ENCODE data around the gene KRTAP5-8.
A peak's percentile ranks its signal among the peaks of the same experiment; 100 is the strongest.
"Not testable (repeated sequence)": the region's sequence is repeated elsewhere in the genome, so short reads cannot be mapped to it uniquely, and the experiment has no call there.

Gene KRTAP5-8

DNA sequence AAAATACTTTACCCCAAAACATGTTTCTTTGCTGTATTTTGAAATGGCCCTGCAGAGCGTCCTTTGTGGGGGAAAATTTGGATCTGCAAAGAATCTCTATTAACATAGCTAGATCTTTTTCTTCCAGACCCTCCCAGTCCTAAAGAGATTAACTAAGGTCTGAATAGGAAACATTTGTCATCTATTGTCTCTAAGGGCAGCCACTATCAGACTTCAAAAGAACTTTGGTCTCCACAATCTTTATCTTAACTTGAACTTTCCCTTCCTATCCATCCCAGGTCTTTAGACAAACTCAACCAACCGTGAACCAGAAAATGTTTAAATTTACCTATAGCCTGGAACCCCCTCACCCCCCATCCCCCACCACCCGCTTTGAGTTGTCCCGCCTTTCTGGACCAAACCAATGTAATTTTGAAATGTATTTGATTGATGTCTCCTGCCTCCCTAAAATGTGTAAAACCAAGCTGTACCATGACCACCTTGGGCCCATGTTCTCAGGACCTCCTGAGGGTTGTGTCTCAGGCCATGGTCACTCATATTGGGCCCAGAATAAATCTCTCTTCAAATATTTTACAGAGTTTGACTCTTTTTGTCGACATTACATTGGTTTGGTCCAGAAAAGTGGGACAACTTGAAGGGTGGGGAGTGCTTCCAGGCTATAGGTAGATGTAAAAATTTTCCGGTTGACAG, 6.8 kb downstream of the KRTAP5-8 start:
- no peak for DNase-seq

DNA sequence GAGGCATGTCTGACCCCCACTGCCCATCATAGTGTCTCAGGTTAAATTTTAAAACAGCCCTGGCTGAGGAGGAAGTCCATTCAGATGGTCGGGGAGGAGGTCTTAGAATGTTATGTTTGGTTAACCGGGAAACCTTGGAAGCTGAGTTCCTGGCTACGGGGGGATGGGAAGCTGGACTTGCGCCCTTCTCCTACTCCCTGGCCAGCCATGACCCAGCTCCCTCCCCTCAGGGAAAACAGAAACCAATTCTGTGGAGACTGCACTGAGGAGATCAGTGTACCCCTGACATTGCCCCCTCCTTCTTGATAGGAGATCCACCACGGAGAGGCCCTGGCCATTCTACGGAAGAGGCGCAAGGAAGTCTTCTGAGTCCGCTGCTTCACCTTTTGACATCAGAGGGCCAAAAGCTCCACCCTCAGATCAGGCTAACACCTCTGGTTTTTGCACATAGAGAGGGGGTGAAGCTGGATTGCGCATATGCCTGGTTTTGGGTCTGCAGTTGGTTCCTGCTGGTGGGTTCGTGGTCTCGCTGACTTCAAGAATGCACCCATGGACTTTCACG, 7.7 kb downstream of the KRTAP5-8 start:
- DNase-seq = no peak

DNA sequence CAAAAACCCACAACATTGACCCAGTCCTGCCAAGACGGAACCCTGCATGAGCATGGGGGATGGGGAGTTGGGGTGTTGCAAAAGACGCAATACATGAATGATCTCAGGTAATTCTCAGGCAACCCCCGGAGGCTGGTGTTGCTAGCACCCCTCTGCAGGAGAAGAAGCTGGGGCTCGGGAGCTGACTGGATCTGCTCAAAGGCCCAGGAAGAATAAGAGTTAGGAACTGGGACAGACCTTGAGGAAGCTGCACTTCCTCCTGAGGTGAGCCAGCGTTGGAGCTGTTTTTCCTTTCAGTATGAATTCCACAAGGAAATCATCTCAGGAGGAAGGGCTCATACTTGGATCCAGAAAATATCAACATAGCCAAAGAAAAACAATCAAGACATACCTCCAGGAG, 10.3 kb downstream of the KRTAP5-8 start, which contains the start of gene KRTAP5-9:
Gene KRTAP5-9, plus strand, starts transcription at position 301 of the 400 bp plus-strand sequence. CDS start 238 bp downstream, outside the sequence.
- DNase-seq = no peak

DNA sequence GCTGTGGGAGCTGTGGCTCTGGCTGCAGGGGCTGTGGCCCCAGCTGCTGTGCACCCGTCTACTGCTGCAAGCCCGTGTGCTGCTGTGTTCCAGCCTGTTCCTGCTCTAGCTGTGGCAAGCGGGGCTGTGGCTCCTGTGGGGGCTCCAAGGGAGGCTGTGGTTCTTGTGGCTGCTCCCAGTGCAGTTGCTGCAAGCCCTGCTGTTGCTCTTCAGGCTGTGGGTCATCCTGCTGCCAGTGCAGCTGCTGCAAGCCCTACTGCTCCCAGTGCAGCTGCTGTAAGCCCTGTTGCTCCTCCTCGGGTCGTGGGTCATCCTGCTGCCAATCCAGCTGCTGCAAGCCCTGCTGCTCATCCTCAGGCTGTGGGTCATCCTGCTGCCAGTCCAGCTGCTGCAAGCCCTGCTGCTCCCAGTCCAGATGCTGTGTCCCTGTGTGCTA, 10.9 kb downstream of the KRTAP5-8 start:
- no peak for DNase-seq

DNA sequence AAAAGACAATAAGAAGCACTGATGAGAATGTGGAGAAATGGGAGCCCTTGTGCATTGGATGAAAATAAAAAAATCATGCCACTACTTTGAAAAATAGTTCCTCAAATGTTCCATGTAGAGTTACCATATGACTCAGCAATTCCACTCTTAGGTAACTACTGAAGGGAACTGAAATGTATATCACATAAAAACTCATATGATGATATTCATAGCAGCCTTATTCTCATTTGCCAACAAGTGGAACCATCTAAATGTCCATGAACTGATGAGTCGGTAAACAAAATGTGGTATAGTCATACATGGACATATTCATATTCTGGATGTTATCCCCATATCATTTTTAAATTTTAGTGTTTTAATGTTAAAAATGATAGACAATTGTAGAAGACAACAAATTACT, 13.9 kb downstream of the KRTAP5-8 start:
- no peak for DNase-seq

DNA sequence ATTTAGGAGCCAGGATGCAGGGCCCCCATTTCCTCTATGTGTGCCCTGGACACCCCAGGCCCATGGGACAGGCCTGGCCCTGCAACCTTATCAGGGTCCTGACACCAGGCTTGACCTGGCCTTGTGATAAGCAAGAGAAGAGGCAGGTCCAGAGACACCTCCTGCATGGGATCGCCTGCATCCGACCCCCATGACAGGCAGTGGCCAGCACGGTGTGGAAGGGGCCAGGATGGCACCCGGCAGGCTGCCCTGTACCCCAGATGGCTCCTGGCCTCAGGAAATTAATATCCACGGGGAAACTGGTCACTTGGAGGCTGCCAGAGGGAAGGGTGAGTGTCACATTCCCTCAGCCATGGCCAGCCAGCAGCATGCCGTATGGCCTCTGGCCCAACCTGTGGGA, 17.2 kb downstream of the KRTAP5-8 start:
- no peak for DNase-seq

DNA sequence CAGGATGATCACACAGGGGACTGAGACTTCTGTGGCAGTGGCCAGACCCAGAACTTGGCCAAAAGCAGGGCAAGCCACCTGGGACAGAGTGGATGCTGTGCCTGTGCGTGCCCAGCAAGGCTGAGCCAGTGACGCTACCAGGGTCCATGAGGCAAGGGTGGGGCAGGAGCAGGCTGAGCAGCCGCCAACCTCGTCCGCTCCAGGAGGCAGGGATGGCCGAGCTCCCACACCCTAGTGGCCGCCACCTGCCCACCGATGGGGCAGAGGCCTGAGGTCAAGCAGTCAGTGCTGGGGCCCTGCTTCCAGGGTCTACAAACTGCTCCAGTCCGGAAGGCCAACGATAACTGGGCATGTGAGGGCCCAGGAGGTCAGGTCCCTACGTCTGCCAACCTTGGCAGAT, 17.7 kb downstream of the KRTAP5-8 start:
- no peak for DNase-seq

DNA sequence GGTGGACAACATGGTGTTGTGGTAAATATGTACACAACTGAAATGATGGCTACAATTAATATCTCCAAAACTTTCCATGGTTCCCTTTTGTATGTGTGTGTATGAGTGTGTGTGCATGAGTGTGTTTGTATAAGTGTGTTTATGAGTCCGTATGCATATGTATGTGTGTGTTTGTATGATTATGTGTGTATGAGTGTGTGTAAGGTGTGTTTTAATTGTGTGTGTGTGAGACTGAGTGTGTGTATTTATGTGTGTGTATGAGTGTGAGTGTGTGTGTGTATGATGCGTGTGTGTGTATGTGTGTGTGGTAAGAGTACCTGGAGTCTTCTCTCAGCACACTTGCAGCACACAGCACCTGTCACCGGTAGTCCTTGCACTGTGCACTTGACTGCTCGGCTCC, 18.2 kb downstream of the KRTAP5-8 start:
- DNase-seq = no peak

DNA sequence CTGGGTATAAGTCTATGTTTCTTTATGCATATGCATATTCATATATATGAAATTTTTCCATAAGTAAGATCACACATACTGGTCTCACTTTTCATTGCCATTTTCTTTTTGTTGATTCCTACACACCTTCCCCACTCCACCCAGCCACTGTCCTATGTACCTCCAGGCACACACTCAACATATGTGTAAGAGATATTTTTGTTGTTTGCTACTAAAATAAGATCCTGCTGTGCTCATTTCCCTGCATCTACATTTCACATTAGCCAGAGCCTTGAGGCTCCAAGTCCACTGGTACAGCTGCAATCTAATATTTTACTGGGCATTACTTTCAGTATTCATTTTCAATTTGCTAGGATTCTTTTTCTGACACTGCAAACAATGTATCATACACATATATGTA, 19.4 kb downstream of the KRTAP5-8 start:
- DNase-seq = no peak

DNA sequence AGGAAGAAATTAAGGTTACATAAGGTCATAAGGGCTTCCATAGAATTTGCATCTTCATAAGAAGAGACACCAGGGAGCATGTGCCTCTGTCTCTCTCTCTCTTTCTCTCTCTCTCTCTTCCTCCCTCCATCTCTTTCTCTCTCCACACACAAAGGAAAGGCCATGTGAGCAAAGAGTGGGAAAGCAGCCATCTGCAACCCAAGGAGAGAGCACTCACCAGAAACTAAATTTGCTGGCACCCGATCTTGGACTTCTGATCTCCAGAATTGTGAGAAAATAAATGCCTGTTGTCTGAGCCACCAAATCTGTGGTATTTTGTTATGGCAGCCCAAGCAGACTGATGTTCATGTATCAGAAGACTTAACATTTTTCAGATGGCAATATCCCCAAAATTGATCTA, 21.2 kb downstream of the KRTAP5-8 start:
- no peak for DNase-seq

DNA sequence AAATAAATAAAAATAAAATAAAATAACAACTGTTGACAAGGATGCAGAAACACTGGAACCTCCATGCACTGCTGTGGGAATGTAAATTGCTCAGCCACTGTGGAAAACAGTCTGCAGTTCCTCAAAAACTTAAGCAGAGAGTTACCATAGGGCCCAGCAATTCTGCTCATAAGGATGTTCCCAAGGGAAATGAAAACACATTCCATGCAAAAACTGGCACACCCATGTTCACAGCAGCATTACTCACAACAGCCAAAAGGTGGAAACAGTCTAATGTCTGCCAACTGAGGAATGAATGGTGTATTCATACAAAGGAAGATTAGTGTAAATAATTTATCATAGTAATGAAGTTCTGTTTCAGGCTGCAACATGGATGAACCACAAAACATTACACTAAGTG, 24.3 kb downstream of the KRTAP5-8 start:
- no peak for DNase-seq

DNA sequence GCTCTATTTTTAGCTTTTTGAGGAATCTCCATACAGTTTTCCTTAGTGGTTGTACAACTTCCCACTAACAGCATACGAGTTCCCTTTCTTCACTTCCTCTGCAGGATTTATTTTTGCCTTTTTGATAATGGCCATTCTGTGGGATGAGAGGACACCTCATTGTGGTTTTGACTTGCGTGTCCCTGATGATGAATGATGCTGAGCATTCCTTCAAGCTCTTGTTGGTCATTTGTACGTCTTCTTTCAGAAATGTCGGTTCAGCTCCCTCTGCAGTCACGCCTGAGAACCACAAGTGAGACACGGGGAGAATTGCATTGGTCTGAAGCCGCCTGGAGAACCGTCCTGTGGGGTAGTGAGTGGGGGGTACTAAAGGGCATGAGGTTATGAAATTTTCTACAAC, 25.6 kb downstream of the KRTAP5-8 start:
- DNase-seq = peak; percentile 20

DNA sequence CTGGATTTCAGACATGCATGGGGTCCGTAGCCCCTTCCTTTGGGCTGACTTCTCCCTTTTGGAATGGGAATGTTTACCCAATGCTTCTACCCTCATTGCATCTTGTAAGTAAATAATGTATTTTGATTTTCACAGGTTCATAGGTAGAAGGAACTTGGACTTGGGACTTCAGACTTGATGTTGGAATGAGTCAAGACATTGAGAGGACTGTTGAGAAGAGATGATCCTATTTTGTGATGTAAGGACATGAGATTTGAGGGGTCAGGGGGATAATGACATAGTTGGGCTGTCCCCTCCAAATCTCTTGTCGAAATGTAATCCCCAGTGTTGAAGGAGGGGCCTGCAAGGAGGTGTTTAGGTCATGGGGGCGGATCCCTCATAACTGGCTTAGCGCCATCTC, 26.6 kb downstream of the KRTAP5-8 start:
- no peak for DNase-seq

DNA sequence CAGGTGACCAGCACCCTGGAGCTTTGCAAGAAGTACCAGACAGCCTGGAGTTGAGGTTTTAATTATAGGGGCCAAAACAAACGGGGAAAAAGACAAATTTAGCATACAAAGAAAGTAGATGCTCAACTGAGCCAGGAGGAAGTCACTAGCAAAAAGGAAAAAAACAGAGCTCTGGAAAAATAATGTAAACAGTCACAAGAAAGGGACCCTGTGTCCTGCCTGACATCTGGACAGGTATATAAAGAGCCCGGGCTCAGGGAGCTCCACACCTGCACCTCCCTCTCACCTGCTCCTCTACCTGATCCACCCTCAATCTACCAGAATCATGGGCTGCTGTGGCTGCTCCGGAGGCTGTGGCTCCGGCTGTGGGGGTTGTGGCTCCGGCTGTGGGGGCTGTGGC, 27.4 kb downstream of the KRTAP5-8 start, which contains the start of gene KRTAP5-10:
Gene KRTAP5-10, plus strand, starts transcription at position 301 of the 400 bp plus-strand sequence. Its CDS starts 25 bp downstream, at position 326.
- DNase-seq = no peak

DNA sequence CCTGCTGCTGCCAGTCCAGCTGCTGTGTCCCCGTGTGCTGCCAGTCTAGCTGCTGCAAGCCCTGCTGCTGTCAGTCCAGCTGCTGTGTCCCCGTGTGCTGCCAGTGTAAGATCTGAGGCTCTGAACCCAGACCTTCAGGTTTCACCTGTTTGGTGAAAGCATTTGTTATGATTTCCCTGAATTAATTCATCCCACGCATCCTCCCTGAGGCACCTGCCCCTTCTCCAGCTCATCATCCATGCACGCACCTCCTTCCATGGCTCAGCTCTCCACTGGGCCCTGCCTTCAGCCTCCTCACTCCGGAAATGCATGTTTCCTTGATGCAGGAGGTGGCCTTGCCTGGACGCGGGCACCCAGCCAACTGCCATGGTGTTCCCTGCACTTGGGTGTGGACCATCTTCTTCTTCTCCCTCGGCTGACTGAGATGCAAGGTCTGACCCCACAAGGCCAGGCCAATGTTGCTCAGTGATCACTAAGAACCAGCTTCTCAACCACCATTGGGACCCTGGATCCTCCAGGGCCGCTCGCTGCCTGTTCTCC, 28.3 kb downstream of the KRTAP5-8 start:
- no peak for DNase-seq

DNA sequence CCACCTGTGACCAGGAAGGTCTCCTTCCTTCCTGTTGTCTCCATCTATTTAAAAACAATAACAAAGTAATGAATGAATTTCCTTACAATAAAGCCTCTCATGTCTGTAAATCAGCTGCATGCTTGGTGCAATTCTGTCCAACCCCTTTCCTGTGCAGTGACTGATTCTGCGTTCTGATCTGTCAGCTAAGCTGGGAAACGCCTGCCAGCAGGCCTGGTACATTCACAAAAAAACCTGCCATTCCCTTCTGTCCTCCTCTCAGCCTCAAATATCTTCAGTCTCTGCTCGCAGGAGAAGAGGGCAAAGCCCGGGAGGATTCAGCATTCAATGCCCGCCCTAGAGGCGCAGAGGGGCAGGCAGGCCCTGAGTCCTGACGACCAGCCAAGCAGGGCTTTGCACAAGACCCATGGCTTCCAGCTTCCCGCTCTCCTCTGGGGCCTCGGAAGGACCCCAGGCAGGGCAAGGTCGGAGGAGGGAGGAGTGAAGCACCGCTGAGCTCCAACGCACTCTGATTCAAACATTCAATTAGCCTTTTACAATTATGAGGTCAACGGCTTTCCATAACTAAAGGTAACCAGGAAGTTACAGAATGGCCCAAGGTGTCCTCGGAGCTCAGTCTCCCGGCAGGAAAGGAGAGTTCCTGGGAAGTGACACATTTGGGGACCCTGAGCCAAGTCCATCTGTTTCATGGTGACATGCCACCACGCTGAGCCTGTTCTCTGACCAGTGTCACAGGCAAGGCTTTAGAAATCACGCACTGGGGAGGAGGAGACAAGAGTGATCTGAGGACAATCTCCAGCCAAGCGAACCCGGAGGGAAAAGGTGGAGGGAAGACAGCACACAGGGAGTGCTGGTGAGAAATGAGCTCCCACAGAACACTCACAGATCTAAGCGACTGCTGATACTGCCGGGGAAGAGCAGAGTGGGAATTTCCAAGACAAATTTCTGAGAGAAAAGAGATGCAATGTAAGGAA, 29.1 kb downstream of the KRTAP5-8 start:
- not testable (repeated sequence) for DNase-seq

DNA sequence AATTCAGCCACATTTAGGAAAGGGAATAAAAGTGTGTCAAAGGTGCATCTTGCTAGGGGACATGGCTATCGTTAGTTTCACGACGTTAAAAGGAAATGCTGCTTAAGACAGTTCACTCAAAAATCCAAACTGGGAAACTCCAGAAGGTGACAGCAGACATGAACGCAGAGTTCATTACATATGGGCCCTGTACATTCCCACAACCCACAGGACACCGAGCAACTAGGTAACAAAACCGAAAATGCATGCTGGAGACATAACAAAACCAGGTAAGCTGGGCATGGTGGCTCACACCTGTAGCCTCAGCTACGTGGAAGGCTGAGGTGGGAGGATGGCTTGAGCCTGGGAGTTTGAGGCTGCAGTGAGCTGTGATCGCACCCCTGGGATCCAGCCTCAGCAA, 29.8 kb downstream of the KRTAP5-8 start:
- DNase-seq = not testable (repeated sequence)

DNA sequence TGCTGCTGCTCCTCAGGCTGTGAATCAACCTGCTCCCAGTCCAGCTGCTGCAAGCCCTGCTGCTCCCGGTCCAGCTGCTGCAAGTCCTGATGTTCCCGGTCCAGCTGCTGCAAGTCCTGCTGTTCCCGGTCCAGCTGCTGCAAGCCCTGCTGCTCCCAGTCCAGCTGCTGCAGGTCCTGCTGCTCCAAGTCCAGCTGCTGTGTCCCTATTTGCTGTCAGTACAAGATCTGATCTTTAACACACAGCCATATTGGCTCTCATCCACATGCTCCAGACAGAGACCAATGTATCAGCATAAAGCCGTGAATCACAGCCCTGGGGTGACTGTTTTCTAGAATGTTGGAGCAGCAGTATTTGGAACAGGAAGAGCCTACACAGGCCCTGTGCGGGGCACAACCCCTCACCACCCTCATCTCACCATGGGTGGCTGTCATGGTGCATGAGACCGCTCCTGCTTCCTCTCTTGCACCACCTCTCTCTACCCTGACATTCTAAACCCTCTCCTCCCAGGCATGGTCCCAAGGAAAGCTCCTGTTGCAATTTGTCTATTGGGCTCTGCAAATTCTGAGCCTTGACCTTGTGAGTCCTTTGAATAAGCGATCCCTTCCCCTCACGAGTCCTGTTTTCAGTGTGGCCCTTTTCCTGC, 31.0 kb downstream of the KRTAP5-8 start:
- no peak for DNase-seq

DNA sequence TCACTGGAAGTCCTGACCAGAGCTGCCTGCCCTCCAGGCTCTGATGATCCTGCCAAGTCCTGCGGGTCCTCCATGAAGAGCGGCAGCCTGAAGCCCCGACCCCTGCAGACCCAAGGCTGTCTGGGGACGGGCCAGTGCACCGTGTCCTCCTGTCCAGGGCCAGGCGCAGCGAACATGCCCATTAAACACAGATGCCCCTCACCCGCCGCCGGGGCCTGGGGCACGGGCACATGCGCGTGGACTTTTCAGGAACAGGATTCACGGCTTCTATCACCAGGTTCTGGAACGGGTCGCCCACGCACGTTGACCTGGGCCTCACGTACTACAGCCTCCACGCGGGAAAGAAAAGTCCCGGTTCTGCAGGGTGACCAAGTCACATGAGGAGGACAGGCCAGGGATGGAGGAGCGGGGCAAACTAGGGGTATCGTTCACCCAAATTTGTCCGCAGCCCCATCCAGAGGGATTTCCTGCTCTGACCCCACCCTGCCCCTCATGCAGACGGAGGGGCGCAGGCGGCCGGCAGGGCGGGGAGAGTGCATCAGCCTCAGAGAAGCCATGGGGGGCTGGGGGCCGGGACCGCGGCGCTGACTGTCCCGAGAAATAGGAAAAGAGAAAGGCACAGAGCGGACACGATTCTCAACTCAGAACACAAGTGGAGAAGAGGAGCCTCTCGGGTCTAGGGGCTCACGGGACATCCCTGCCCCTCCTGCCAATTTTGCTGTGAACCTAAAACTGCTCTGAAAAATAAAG, 33.5 kb downstream of the KRTAP5-8 start:
- DNase-seq = not testable (repeated sequence)

DNA sequence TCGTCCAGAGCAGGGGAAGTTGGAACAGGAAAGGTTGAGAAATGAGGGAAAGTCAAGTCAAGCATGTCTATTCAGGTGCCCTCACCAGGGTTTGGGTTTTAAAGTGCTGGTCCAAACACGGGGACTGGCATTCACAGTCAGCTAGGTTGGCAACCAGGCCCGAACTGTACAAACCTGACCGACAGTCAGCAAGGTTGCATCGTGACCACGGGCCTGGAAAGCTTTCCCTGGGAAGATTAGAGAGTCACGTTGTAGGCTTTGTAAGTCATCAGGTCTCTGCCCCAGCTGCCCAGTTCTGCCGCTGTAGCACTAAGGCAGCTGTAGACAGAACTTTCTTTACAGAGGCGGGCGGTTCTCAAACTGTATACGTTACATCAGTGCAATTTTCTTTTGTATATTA, 35.0 kb downstream of the KRTAP5-8 start:
- no peak for DNase-seq

DNA sequence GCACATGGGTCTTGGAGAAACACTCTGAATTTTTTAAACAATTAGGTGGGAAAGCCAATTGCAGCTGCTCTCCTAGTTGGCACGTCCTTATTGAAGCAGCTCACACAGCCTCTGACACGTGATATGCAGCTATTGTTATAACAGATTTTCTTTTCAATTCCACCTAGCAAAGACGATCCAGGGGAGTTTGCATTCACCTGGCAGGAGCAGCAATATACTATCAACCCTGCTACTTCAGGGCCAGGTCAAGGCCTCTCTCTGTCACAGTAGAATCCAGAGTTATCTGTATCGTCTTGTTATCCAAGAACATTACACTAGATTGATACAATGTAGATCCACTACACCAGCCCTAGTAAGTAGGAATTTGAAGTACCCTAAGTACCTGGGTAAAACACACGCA, 36.6 kb downstream of the KRTAP5-8 start:
- no peak for DNase-seq
